Prostate gland (tissue), 2 donors: ENCODE data around the gene SULT4A1.

Experiments used
- CTCF ChIP-seq, 4 experiments: fragments of 200-600 bp in 2 of 4; fragments of 450-650 bp in 2 of 4; sonication (generic) in 2 of 4; IDR thresholded peaks; 1 replicate in 3 of 4; 2 replicates in 1 of 4; pipeline ENCODE4 v1.5.1; 2016 to 2019; ENCODE audit warnings: antibody characterized with exemption in 4 of 4, mild to moderate bottlenecking in 2 of 4, moderate library complexity in 2 of 4
- POLR2A ChIP-seq: fragments of 450-650 bp; IDR thresholded peaks from one replicate; pipeline ENCODE4 v1.6.1; 2016; ENCODE audit warnings: antibody characterized with exemption, mild to moderate bottlenecking
- POLR2AphosphoS5 ChIP-seq: sonication (generic); formaldehyde crosslinking; IDR thresholded peaks from one replicate; pipeline ENCODE4 v1.6.1; 2017; ENCODE audit warnings: antibody characterized with exemption

- TF ChIP-seq POLR2AphosphoS5 (no peak), CTCF (IDR thresholded peaks at IDR 0.05) (peak; percentile 27 to 56 (median 46)), POLR2A (no peak)
These were observed 22.4 kb upstream of the SULT4A1 start for GRCh38 chr22:43884600-43885318.
